DMS 273 (cell line): ENCODE measurements around the gene KRT79.

ENCODE experiments used
- DNase-seq: peaks from one replicate; lab custom pipeline; 2025; ENCODE audit not compliant: unreplicated experiment; lab: John Stamatoyannopoulos, UW

Gene KRT79

DNA sequence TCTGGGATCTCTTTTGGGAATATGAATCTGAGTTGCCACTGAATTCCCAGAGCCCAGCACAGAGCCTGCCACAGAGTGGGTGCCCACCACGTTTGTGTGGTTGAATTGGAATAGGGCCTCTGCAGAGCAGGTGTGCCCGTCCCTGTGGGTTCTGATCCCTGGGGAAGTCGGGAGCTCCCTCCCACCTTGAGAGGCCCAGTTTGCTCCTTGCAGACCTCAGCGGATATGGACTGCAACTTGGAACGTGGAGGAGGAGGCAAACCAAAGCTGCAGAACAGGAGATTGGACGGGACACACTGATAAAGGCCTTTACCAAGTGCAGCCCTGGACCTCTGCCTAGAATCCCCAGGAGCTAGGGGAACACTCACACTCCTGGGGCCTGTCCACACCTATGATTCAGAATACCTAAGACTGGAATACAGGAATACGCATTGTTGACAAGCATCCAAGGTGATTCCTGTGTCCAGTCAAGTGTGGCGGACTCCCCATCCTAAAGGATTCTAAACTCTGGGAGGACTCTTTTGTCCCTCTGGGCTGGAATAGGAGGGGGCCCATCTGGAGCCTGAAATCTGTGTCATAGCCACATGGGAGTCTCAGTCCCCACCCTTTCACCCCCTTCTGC is 59.4 kb downstream of the KRT79 start:
- no peak for DNase-seq

DNA sequence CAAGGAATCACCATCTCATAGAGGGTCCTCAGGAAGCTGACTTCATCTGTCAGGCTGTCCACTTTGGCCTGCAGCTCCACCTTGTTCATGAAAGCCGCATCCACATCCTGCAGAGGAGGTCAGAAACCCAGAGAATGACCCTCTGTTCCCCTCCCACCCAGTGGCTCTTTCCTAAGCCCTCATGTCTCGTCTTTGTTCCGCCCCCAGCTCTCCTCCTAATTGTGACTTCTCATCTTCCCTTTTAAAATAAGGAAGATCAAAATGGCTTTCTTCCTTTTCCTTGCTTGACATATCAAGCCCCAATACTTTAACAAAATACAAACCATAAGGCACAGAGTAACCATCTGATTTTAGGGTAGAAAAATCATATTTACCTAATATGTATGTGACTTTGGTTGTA is 61.3 kb downstream of the KRT79 start:
- no peak for DNase-seq

DNA sequence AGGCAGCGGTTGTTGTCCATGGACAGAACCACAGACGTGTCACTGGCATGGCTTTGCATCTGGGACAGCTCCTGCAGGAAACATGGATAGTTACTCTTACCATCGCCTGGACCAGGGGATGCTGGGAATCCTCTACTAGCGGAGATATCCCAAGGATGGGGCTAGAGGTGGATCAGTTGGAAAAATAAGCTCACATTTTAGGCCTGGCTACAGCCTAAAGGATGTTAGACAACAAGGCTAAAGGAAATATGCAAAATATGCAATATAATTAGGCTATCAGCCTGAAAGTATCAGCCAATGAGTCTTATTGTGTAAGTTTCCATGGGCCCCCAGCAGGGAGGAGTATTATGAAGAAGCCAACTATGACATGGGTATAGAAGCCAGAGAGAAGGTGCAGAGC is 61.9 kb downstream of the KRT79 start:
- DNase-seq: no peak

DNA sequence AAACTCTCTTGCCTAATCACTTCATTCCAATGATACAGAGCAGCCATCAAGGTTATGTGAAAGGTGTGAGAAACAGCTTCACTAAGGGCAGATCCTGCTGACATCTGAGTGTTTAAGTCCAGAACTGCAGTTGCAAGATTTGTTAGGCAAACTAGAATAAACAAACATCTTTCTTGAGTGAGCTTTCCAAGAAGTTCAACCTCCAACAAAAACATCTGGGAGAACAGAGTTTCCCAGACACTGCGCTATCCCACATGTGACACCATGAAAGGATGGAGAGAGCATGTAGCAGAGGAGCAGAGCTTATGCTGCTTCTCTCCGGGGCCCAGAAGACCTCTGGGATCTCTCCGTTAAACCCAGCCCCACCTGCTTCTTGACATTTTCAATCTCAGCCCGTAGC is 62.6 kb downstream of the KRT79 start:
- no peak for DNase-seq
